Karpas-422 (cell line): ENCODE measurements around the gene OTOGL. TPM values are rescaled to one million over a fixed set of nuclear protein-coding genes. Genes with fewer than 3 reads are reported as not detected.

Experiments used
- DNase-seq: peaks from one replicate; pipeline ENCODE4 v3.0.0-alpha.2; 2015
- H2AFZ ChIP-seq: fragments of 200-600 bp; sonication (generic); 2 replicates; pipeline ENCODE4 v1.6.1; 2014; ENCODE audit warnings: antibody characterized with exemption, low read length, mixed read lengths
- H3K27ac ChIP-seq: fragments of 200-600 bp; sonication (generic); 2 replicates; pipeline ENCODE4 v1.5.1; 2014; ENCODE audit warnings: mild to moderate bottlenecking, low read length, moderate library complexity
- H3K27me3 ChIP-seq: fragments of 200-600 bp; sonication (generic); 2 replicates; pipeline ENCODE4 v1.6.1; 2014; ENCODE audit warnings: low read length, mixed read lengths
- H3K36me3 ChIP-seq: fragments of 200-600 bp; sonication (generic); 2 replicates; pipeline ENCODE4 v1.6.1; 2014; ENCODE audit warnings: low read length, mixed read lengths; ENCODE audit not compliant: insufficient read depth
- H3K4me1 ChIP-seq: fragments of 200-600 bp; sonication (generic); 2 replicates; pipeline ENCODE4 v1.6.1; 2014; ENCODE audit warnings: mild to moderate bottlenecking, low read length, mixed read lengths
- H3K4me2 ChIP-seq: fragments of 200-600 bp; sonication (generic); 2 replicates; pipeline ENCODE4 v1.6.1; 2014; ENCODE audit warnings: low read length, low read depth, mild to moderate bottlenecking; ENCODE audit not compliant: poor library complexity, severe bottlenecking
- H3K4me3 ChIP-seq: fragments of 200-600 bp; sonication (generic); 2 replicates; pipeline ENCODE4 v1.5.1; 2014; ENCODE audit warnings: mild to moderate bottlenecking, antibody characterized with exemption, low read length, mixed read lengths
- H3K79me2 ChIP-seq: fragments of 200-600 bp; sonication (generic); 2 replicates; pipeline ENCODE4 v1.6.1; 2014; ENCODE audit warnings: mild to moderate bottlenecking, low read length, mixed read lengths
- H3K9ac ChIP-seq: fragments of 200-600 bp; sonication (generic); 2 replicates; pipeline ENCODE4 v1.6.0; 2014; ENCODE audit warnings: low read length
- H3K9me2 ChIP-seq: fragments of 200-600 bp; sonication (generic), shearing (Covaris generic); replicated peaks from 2 replicates; pipeline ENCODE4 v1.6.0; 2014; ENCODE audit warnings: mild to moderate bottlenecking, low read length, moderate library complexity; ENCODE audit not compliant: insufficient read depth
- H3K9me3 ChIP-seq: fragments of 300-700, 200-600 bp; sonication (generic); 2 replicates; pipeline ENCODE4 v1.6.1; 2014; ENCODE audit warnings: low read length, mixed read lengths
- H4K20me1 ChIP-seq: fragments of 200-600 bp; sonication (generic); 2 replicates; pipeline ENCODE4 v1.6.1; 2014; ENCODE audit warnings: mild to moderate bottlenecking, antibody characterized with exemption, low read length, low read depth; ENCODE audit not compliant: insufficient read depth
- total RNA-seq: library from RNA; depleted of rRNA; stranded (reverse); fragments of >200 nt; shearing (Covaris generic); gene quantifications from 2 replicates; pipeline ENCODE4 v1.2.3, GENCODE V29; 2014; ENCODE audit warnings: low replicate concordance

OTOGL gene
- total RNA-seq, 1 experiment from 2014 or later, result not detected

DNA sequence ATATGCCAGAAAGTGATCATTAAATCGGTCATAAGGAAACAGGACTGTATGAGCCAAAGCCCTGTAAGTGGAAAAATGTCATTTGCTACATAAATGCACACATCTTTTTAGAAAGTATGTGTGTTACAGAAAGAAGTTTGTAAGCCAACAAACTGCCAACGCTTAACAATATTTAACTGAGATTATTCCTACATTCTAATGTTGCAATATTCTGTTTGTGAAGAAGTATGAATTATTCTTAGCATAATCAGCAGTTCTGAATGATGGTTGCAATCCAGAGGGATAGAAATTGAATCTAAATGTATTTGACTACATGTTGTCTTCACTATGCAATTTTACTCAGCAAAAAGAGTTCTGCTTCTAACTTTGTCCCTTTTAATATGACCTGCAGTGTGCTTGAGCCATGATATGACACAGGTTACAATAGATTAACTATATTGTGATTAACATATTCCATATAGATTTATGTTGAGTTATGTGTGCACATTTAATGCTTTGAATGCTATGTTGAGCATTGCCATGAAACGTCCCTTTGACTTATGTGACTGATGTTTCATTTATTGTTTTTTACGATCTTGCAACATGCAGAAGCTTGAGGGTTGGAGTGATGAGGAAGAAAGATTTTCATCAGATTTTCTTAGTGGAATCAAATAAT, 277.9 kb downstream of the OTOGL start:
- H2AFZ ChIP-seq, result no peak overlapping the region
- DNase-seq, result no peak
- no peaks in the 10 kb centered on the region for H3K4me1 ChIP-seq
- no peak overlapping the region for H3K4me2 ChIP-seq
- H3K79me2 ChIP-seq, result no peaks in the 10 kb centered on the region
- no peak overlapping the region for H3K9ac ChIP-seq
- H4K20me1 ChIP-seq, result no peaks in the 10 kb centered on the region
- H3K27me3 ChIP-seq, result no peaks in the 10 kb centered on the region
- H3K4me3 ChIP-seq, result no peak overlapping the region
- no peaks in the 10 kb centered on the region for H3K36me3 ChIP-seq
- H3K9me2 ChIP-seq, result no peaks in the 10 kb centered on the region
- no peak overlapping the region for H3K27ac ChIP-seq
- no peaks in the 10 kb centered on the region for H3K9me3 ChIP-seq

DNA sequence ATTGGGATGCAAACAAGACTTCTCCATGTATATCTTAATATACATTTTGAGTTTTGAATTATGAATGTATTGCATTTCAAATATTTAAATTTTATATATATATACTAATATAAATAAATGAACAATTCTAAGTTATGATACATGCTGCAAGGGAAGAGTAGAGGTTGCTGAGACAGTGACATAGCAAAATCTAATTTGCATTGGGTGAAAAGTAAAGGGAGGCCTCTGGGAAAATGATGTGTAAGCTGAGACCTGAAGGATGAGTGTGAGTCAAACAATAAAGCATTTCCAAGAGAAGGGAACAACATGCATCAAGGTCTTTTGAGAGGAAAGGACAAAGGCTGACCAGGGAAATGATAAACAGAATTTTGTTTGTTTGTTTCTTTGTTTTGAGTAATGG, 281.8 kb downstream of the OTOGL start:
- Histone ChIP-seq H2AFZ (no peak overlapping the region), H3K27me3 (no peaks in the 10 kb centered on the region), H3K9me3 (no peaks in the 10 kb centered on the region), H3K9ac (no peak overlapping the region), H3K4me2 (no peak overlapping the region), H3K4me1 (no peaks in the 10 kb centered on the region), H3K27ac (no peak overlapping the region), H3K79me2 (no peaks in the 10 kb centered on the region), H4K20me1 (no peaks in the 10 kb centered on the region), H3K9me2 (no peaks in the 10 kb centered on the region), H3K4me3 (no peak overlapping the region), H3K36me3 (no peaks in the 10 kb centered on the region)
- DNase-seq, result no peak

DNA sequence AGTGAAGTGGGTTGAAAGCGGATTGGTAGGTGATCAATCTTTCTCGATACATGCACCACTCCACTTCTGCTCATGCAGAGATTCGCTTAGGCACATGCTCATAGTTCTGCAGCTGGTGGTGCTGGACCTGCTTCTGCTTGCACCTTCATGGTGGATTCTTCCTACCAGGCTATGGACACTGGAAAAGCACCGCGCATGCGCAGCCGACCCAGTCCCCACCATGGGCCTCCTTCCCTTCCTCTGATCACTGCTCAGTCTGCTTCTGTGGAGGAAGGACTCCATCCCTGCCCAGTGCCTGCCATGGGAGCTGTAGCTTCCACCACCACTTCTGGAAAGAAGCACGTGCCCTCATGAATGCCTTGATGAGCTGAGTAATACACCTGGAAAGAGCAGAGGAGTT, 282.9 kb downstream of the OTOGL start:
- H3K9me2 ChIP-seq, result no peaks in the 10 kb centered on the region
- H3K9me3 ChIP-seq, result no peaks in the 10 kb centered on the region
- no peaks in the 10 kb centered on the region for H4K20me1 ChIP-seq
- H3K4me1 ChIP-seq, result no peaks in the 10 kb centered on the region
- no peaks in the 10 kb centered on the region for H3K79me2 ChIP-seq
- no peaks in the 10 kb centered on the region for H3K36me3 ChIP-seq
- no peaks in the 10 kb centered on the region for H3K27me3 ChIP-seq
- no peak overlapping the region for H3K4me2 ChIP-seq
- H3K9ac ChIP-seq, result no peak overlapping the region
- no peak for DNase-seq
- no peak overlapping the region for H2AFZ ChIP-seq
- no peak overlapping the region for H3K4me3 ChIP-seq
- H3K27ac ChIP-seq, result no peak overlapping the region

GRCh38 chr12:80400571-80400991, 301.2 kb downstream of the OTOGL start:
- H3K36me3 ChIP-seq, result no peaks in the 10 kb centered on the region
- H3K9me3 ChIP-seq, result no peaks in the 10 kb centered on the region

DNA sequence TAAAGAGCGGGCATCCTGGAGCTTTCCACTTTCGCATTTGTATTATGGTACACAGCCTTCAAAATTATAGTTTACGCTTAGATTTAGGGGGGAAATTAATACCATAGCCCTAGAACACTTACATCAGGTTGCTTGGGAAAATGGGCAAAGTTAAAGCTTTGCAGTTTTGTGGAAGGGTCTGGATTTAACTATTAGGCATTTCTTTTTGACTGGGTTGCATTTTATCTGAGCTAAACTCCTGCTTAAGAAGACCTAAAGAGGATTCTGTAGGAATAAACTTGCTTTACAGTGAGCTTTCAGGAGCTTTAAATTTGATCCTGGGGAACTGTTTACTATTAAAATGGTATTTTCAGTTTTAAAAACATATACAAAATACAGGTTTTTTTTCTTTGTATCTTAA, 301.9 kb downstream of the OTOGL start:
- no peak overlapping the region for H3K4me2 ChIP-seq
- no peak overlapping the region for H3K9ac ChIP-seq
- H4K20me1 ChIP-seq, result no peaks in the 10 kb centered on the region
- H3K36me3 ChIP-seq, result no peaks in the 10 kb centered on the region
- H3K27ac ChIP-seq, result no peak overlapping the region
- no peak for DNase-seq
- H3K9me2 ChIP-seq, result no peaks in the 10 kb centered on the region
- no peaks in the 10 kb centered on the region for H3K9me3 ChIP-seq
- no peaks in the 10 kb centered on the region for H3K4me1 ChIP-seq
- no peak overlapping the region for H3K4me3 ChIP-seq
- no peaks in the 10 kb centered on the region for H3K27me3 ChIP-seq
- H3K79me2 ChIP-seq, result no peaks in the 10 kb centered on the region
- no peak overlapping the region for H2AFZ ChIP-seq

More at GRCh38 chr12:80400571-80400991, 301.2 kb downstream of the OTOGL start:
- no peaks in the 10 kb centered on the region for H3K4me1 ChIP-seq
- no peak for DNase-seq
- no peaks in the 10 kb centered on the region for H3K79me2 ChIP-seq
- H3K27ac ChIP-seq, result no peak overlapping the region
- no peak overlapping the region for H2AFZ ChIP-seq
- no peak overlapping the region for H3K9ac ChIP-seq
- no peak overlapping the region for H3K4me2 ChIP-seq
- no peaks in the 10 kb centered on the region for H4K20me1 ChIP-seq
- no peaks in the 10 kb centered on the region for H3K9me2 ChIP-seq
- no peaks in the 10 kb centered on the region for H3K27me3 ChIP-seq
- H3K4me3 ChIP-seq, result no peak overlapping the region

DNA sequence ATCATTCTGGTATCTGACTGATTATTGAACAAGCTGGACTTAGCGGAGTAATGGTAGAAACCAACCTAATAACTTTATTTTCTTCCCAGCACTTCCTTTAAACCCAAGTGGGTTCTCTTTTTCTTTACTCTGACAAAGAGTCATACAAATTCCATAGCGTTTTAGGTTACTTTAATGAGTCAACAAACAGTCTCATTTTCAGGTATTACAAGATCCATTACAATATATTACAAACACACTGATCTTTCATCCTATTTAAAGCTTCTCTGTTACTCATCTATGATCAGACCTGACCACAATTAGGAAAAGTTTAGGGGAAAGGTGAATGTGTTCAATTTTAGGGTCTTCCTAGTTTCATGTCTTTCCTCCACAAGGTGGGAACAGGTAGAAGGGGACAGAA, 305.3 kb downstream of the OTOGL start:
- no peaks in the 10 kb centered on the region for H3K9me3 ChIP-seq
- H3K79me2 ChIP-seq, result no peaks in the 10 kb centered on the region
- H2AFZ ChIP-seq, result no peak overlapping the region
- no peaks in the 10 kb centered on the region for H4K20me1 ChIP-seq
- no peaks in the 10 kb centered on the region for H3K9me2 ChIP-seq
- H3K4me3 ChIP-seq, result no peak overlapping the region
- no peak overlapping the region for H3K4me2 ChIP-seq
- no peaks in the 10 kb centered on the region for H3K4me1 ChIP-seq
- no peak overlapping the region for H3K27ac ChIP-seq
- H3K36me3 ChIP-seq, result no peaks in the 10 kb centered on the region
- H3K9ac ChIP-seq, result no peak overlapping the region
- DNase-seq, result no peak
- H3K27me3 ChIP-seq, result no peaks in the 10 kb centered on the region

DNA sequence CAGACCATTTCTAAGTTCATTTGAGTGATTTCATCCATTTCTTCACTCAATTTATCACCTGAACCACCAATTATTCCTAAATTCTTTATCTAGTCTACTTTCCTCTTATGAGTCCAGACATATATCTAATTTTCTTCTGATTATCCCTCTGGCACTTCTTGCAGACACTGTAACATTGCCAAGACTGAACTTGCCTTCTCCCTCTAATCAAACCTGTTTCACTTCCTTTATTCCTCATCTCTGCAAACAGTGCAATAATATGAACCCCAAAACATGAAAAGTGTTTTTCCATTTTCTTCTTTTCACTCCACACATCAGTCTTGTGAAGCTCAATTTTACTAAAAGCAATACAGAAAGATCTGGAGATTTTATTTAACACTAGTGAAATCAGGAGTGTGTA, 306.9 kb downstream of the OTOGL start:
- Histone ChIP-seq H3K4me2 (no peak overlapping the region), H3K9me3 (no peaks in the 10 kb centered on the region), H3K9me2 (no peaks in the 10 kb centered on the region), H3K27ac (no peak overlapping the region), H3K9ac (no peak overlapping the region), H3K27me3 (no peaks in the 10 kb centered on the region), H3K4me1 (no peaks in the 10 kb centered on the region), H3K79me2 (no peaks in the 10 kb centered on the region), H4K20me1 (no peaks in the 10 kb centered on the region), H2AFZ (no peak overlapping the region), H3K4me3 (no peak overlapping the region), H3K36me3 (no peaks in the 10 kb centered on the region)
- DNase-seq, result no peak

DNA sequence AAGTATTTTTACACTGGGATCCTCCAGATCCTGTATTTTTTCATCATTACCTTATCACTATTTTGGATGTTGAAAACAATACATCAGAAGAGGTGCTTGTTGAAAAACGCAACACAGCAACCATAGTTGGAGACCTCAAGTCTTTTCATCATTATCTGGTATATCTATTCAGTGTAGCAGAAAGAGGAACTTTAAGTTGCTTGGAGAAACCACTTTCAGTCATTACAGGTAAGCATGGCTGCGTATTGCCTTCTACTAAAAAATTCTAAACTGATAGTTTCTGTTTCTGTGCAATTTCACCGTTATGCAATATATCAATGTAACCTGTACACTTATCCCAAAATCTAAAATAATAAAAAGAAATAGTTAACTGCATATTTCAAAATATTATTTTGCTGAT, 312.4 kb downstream of the OTOGL start:
- Histone ChIP-seq H3K27ac (no peak overlapping the region), H3K4me3 (no peak overlapping the region), H3K4me1 (no peaks in the 10 kb centered on the region), H3K9me2 (no peaks in the 10 kb centered on the region), H3K79me2 (no peaks in the 10 kb centered on the region), H3K4me2 (no peak overlapping the region), H4K20me1 (no peaks in the 10 kb centered on the region), H2AFZ (no peak overlapping the region), H3K27me3 (no peaks in the 10 kb centered on the region), H3K9ac (no peak overlapping the region), H3K9me3 (no peaks in the 10 kb centered on the region), H3K36me3 (no peaks in the 10 kb centered on the region)
- DNase-seq, result no peak
